ENCODE results near the gene MOV10. TPM values are rescaled to one million over a fixed set of nuclear protein-coding genes. Genes with fewer than 3 reads are reported as not detected.

The MOV10 gene
- polyA plus RNA-seq, 1 donor from 2014 or later, result 1.4 TPM

DNA sequence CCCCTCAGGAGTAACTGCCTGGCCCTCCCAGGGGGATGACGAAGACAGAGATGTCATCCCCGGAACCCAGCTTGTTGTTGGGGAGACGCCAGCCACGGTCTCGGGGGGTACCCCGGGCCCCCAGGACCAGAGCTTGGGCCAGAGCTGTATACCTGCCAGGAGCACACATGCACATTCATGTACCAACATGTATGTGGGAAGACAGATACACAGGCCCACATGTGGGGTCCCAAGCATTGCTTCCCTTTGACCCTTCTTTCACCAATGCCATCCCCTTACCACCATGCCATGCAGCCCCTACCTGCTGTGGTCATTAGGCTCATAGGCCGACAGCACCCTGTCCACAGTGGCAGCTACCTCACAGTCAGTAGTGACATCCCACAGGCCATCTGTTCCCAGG is 35.7 kb downstream of the MOV10 start:
- Histone ChIP-seq H3K9me3 (ENCODE audit: low read length) (no peaks in the 10 kb centered on the region), H3K4me3 (ENCODE audit: low read length) (no peak overlapping the region), H3K27me3 (ENCODE audit: insufficient read depth, low read depth, low read length) (peaks cover 31% of the 10 kb centered on the region), H3K36me3 (ENCODE audit: insufficient read depth, low read length) (no peaks in the 10 kb centered on the region), H3K4me2 (ENCODE audit: low read length) (no peak overlapping the region), H3K27ac (ENCODE audit: low read length) (no peak overlapping the region), H3K79me2 (replicated peaks; ENCODE audit: insufficient read depth, low read length) (no peaks in the 10 kb centered on the region), H4K20me1 (ENCODE audit: insufficient read depth) (no peaks in the 10 kb centered on the region), H3K9ac (ENCODE audit: low read length) (no peak overlapping the region), H3K9me2 (ENCODE audit: insufficient read depth, low read length) (no peaks in the 10 kb centered on the region), H2AFZ (ENCODE audit: low read depth, low read length) (no peak overlapping the region), H3F3A (ENCODE audit: insufficient read depth, low read length, poor library complexity, severe bottlenecking) (no peaks in the 10 kb centered on the region)
- no peak for TF ChIP-seq TAF1 (IDR thresholded peaks at IDR 0.05; ENCODE audit: low read depth)
- TF ChIP-seq, protein P1, sequence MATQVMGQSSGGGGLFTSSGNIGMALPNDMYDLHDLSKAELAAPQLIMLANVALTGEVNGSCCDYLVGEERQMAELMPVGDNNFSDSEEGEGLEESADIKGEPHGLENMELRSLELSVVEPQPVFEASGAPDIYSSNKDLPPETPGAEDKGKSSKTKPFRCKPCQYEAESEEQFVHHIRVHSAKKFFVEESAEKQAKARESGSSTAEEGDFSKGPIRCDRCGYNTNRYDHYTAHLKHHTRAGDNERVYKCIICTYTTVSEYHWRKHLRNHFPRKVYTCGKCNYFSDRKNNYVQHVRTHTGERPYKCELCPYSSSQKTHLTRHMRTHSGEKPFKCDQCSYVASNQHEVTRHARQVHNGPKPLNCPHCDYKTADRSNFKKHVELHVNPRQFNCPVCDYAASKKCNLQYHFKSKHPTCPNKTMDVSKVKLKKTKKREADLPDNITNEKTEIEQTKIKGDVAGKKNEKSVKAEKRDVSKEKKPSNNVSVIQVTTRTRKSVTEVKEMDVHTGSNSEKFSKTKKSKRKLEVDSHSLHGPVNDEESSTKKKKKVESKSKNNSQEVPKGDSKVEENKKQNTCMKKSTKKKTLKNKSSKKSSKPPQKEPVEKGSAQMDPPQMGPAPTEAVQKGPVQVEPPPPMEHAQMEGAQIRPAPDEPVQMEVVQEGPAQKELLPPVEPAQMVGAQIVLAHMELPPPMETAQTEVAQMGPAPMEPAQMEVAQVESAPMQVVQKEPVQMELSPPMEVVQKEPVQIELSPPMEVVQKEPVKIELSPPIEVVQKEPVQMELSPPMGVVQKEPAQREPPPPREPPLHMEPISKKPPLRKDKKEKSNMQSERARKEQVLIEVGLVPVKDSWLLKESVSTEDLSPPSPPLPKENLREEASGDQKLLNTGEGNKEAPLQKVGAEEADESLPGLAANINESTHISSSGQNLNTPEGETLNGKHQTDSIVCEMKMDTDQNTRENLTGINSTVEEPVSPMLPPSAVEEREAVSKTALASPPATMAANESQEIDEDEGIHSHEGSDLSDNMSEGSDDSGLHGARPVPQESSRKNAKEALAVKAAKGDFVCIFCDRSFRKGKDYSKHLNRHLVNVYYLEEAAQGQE (IDR thresholded peaks at IDR 0.05; ENCODE audit: borderline replicate concordance), result no peak
- TF ChIP-seq MXI1 (conservative IDR thresholded peaks at IDR 0.05; ENCODE audit: poor library complexity, severe bottlenecking), result no peak
- no peak for TF ChIP-seq POLR2AphosphoS5 (IDR thresholded peaks at IDR 0.05)
- TF ChIP-seq, protein P2, sequence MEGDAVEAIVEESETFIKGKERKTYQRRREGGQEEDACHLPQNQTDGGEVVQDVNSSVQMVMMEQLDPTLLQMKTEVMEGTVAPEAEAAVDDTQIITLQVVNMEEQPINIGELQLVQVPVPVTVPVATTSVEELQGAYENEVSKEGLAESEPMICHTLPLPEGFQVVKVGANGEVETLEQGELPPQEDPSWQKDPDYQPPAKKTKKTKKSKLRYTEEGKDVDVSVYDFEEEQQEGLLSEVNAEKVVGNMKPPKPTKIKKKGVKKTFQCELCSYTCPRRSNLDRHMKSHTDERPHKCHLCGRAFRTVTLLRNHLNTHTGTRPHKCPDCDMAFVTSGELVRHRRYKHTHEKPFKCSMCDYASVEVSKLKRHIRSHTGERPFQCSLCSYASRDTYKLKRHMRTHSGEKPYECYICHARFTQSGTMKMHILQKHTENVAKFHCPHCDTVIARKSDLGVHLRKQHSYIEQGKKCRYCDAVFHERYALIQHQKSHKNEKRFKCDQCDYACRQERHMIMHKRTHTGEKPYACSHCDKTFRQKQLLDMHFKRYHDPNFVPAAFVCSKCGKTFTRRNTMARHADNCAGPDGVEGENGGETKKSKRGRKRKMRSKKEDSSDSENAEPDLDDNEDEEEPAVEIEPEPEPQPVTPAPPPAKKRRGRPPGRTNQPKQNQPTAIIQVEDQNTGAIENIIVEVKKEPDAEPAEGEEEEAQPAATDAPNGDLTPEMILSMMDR (IDR thresholded peaks at IDR 0.05; ENCODE audit: poor library complexity, severe bottlenecking), result no peak
- TF ChIP-seq RAD21 (conservative IDR thresholded peaks at IDR 0.05), result no peak
- no peak for TF ChIP-seq SMC3 (conservative IDR thresholded peaks at IDR 0.05; ENCODE audit: poor library complexity)
- TF ChIP-seq EZH2 (IDR thresholded peaks at IDR 0.05; ENCODE audit: borderline replicate concordance, insufficient read depth, low read length, poor library complexity, severe bottlenecking), result no peak
- TF ChIP-seq EP300 (conservative IDR thresholded peaks at IDR 0.05; ENCODE audit: poor library complexity, severe bottlenecking), result no peak

DNA sequence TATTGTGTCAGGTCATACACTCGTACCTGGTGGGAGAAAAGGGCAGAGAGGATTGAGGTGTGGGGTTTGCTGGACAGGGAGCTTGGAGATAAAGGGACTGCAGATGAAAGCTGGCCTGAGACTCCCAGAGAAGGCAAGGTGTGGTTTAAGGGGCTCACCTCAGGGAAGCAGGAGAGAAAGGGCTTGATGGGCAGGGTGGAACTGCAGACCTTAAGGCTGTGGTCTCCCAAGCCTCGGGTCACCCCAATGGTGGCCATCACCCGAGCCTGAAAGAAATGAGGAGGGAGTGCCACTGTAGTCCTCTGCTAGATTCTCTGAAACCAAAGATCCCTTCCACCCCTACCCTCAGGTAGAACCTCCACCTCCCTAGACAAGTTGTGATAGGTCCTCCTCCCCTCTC is 36.1 kb downstream of the MOV10 start:
- Histone ChIP-seq H3K9ac (ENCODE audit: low read length) (no peak overlapping the region), H3K36me3 (ENCODE audit: insufficient read depth, low read length) (no peaks in the 10 kb centered on the region), H2AFZ (ENCODE audit: low read depth, low read length) (no peak overlapping the region), H3K9me3 (ENCODE audit: low read length) (no peaks in the 10 kb centered on the region), H3K9me2 (ENCODE audit: insufficient read depth, low read length) (no peaks in the 10 kb centered on the region), H3K27ac (ENCODE audit: low read length) (no peak overlapping the region), H3K4me2 (ENCODE audit: low read length) (no peak overlapping the region), H3K27me3 (ENCODE audit: insufficient read depth, low read depth, low read length) (peaks cover 35% of the 10 kb centered on the region), H4K20me1 (ENCODE audit: insufficient read depth) (no peaks in the 10 kb centered on the region), H3K4me3 (ENCODE audit: low read length) (no peak overlapping the region), H3K79me2 (replicated peaks; ENCODE audit: insufficient read depth, low read length) (no peaks in the 10 kb centered on the region), H3F3A (ENCODE audit: insufficient read depth, low read length, poor library complexity, severe bottlenecking) (no peaks in the 10 kb centered on the region)
- TF ChIP-seq, protein P2 (IDR thresholded peaks at IDR 0.05; ENCODE audit: poor library complexity, severe bottlenecking), result no peak
- TF ChIP-seq EZH2 (IDR thresholded peaks at IDR 0.05; ENCODE audit: borderline replicate concordance, insufficient read depth, low read length, poor library complexity, severe bottlenecking) (no peak), EP300 (conservative IDR thresholded peaks at IDR 0.05; ENCODE audit: poor library complexity, severe bottlenecking) (no peak), MXI1 (conservative IDR thresholded peaks at IDR 0.05; ENCODE audit: poor library complexity, severe bottlenecking) (no peak), RAD21 (conservative IDR thresholded peaks at IDR 0.05) (no peak), POLR2AphosphoS5 (IDR thresholded peaks at IDR 0.05) (no peak), SMC3 (conservative IDR thresholded peaks at IDR 0.05; ENCODE audit: poor library complexity) (no peak), TAF1 (IDR thresholded peaks at IDR 0.05; ENCODE audit: low read depth) (no peak)
- TF ChIP-seq, protein P1 (IDR thresholded peaks at IDR 0.05; ENCODE audit: borderline replicate concordance), result no peak
